ENCODE data around the gene IFNAR1. TPM values are rescaled to one million over a fixed set of nuclear protein-coding genes. Genes with fewer than 3 reads are reported as not detected.
A peak's percentile ranks its signal among the peaks of the same experiment; 100 is the strongest.

The IFNAR1 gene
- total RNA-seq: 10 to 100 TPM; 17.0 to 19.4 (median 19.0) TPM

- TF ChIP-seq POLR2A (IDR thresholded peaks at IDR 0.05): peak in 1 of 2 donors; percentile 14
- TF ChIP-seq, protein P1, sequence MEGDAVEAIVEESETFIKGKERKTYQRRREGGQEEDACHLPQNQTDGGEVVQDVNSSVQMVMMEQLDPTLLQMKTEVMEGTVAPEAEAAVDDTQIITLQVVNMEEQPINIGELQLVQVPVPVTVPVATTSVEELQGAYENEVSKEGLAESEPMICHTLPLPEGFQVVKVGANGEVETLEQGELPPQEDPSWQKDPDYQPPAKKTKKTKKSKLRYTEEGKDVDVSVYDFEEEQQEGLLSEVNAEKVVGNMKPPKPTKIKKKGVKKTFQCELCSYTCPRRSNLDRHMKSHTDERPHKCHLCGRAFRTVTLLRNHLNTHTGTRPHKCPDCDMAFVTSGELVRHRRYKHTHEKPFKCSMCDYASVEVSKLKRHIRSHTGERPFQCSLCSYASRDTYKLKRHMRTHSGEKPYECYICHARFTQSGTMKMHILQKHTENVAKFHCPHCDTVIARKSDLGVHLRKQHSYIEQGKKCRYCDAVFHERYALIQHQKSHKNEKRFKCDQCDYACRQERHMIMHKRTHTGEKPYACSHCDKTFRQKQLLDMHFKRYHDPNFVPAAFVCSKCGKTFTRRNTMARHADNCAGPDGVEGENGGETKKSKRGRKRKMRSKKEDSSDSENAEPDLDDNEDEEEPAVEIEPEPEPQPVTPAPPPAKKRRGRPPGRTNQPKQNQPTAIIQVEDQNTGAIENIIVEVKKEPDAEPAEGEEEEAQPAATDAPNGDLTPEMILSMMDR (IDR thresholded peaks at IDR 0.05): peak in 1 of 3 donors; percentile 4
- WGBS, 2 donors: 1% methylated on average over 68 to 85 of the region's 86 CpGs
- peak; percentile 98 to 100 for DNase-seq (ENCODE audit: low spot score in 2 of 2)
- intact Hi-C loops (cut with DNase I; ENCODE audit: low total_unique reads): no loop called here
- H3K4me3 ChIP-seq (ENCODE audit: low read depth, poor library complexity, severe bottlenecking): peak within 1 kb of the TSS; percentile 92
These were observed at the start of gene IFNAR1 for GRCh38 chr21:33324291-33325221. Gene IFNAR1, plus strand, starts transcription at chr21:33324970. Its CDS starts 86 bp downstream, at chr21:33325056.

DNA sequence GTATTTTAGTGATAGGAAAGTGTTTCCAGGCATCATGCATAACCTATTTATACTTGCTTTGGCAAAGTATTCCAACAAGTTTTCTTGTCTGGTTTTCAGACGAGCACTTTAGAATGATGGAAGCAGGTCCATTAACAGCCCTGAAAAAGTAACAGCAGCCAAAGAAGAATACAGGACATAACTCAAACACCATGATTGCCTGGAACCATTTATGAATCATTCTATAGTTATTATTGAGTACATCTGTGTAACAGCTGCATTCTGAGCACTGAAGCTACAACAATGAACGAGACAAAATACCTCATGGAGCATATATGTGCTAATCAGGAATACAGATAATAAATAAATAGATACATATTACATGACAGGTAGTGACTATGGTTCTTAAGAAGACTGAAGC is 46.0 kb upstream of the IFNAR1 start:
- no peak for DNase-seq (ENCODE audit: low spot score in 2 of 2)
- TF ChIP-seq, protein P1 (IDR thresholded peaks at IDR 0.05): no peak
- TF ChIP-seq POLR2A (IDR thresholded peaks at IDR 0.05): no peak
- no peak overlapping the region for H3K4me3 ChIP-seq (ENCODE audit: low read depth, poor library complexity, severe bottlenecking)
- intact Hi-C loops (cut with DNase I; ENCODE audit: low total_unique reads): no loop called here
- 70 to 81% methylated on average over 2 of the region's 2 CpGs for WGBS, 2 donors

DNA sequence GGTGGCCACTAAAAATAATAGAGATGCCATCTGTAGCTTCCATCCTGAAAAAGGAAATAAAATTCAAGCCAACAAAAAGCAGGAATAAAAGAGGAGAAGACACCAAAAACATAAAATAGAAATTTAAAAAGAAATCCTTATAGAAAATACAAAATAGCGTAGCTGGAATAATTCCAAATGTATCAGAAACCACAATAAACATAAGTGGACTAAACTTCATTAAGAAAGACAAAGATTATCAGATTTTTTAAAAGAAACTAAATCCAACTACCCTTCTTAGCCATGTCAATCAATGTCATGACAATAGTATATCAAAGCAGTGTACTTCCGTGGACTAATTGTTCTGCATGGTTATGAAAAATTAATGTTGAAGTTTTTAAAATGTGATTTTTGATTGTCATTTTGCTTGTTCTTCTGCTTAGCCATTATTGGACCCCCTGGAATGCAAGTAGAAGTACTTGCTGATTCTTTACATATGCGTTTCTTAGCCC is 45.4 kb upstream of the IFNAR1 start:
- no peak for DNase-seq (ENCODE audit: low spot score in 2 of 2)
- intact Hi-C loops (cut with DNase I; ENCODE audit: low total_unique reads): no loop called here
- H3K4me3 ChIP-seq (ENCODE audit: low read depth, poor library complexity, severe bottlenecking): no peak overlapping the region
- no peak for TF ChIP-seq POLR2A (IDR thresholded peaks at IDR 0.05)
- TF ChIP-seq, protein P1 (IDR thresholded peaks at IDR 0.05): no peak
- 98% methylated on average over 3 of the region's 3 CpGs for WGBS, 2 donors

DNA sequence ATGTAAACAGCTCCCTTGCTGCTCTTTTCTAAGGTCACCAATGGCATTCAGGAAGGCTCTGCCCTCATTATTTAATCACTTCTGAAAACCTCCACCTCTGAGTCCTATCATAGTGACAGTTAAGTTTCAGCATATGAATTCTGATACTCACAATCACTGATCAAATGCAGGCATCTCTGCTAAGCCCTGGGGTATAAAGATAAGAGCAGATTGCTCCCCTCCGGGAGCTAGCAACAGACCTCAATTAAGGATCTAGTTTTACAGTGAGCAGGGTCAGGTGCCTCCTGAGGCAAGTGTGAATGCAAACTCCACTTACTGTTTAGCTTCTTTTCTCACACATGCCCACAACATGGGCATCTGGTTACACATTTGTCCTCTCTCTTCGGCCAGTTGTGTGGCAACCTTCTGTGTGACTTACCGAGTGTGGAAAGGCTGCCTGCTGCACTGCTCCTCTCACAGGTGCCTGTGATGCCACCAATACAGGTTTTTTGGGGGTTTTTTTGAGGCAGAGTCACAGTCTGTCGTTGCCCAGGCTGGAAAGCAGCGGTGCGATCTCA is 43.6 kb upstream of the IFNAR1 start:
- WGBS, 2 donors: 91 to 97% methylated on average over 5 to 6 of the region's 6 CpGs
- DNase-seq (ENCODE audit: low spot score in 2 of 2): peak in 1 of 2 donors; percentile 10

GRCh38 chr21:33283203-33283602 is 41.6 kb upstream of the IFNAR1 start:
- intact Hi-C loops (cut with DNase I; ENCODE audit: low total_unique reads): loop anchor here (5.0 kb wide), 1 partner anchor 566 kb away; no protein-coding TSS in a partner anchor
- H3K4me3 ChIP-seq (ENCODE audit: low read depth, poor library complexity, severe bottlenecking): no peak overlapping the region
- DNase-seq (ENCODE audit: low spot score in 2 of 2): peak in 1 of 2 donors; percentile 45
- TF ChIP-seq, protein P1 (IDR thresholded peaks at IDR 0.05): no peak
- TF ChIP-seq POLR2A (IDR thresholded peaks at IDR 0.05): no peak
- 97% methylated on average over 5 of the region's 5 CpGs for WGBS, 2 donors

More for the DNA sequence above, 43.6 kb upstream of the IFNAR1 start:
- TF ChIP-seq, protein P1 (IDR thresholded peaks at IDR 0.05): no peak
- H3K4me3 ChIP-seq (ENCODE audit: low read depth, poor library complexity, severe bottlenecking): no peak overlapping the region
- intact Hi-C loops (cut with DNase I; ENCODE audit: low total_unique reads): loop anchor here (5.0 kb wide), 1 partner anchor 564 kb away; no protein-coding TSS in a partner anchor
